GM21423 (cell line): ENCODE data around the gene FAM174B.

Source experiments
- ATAC-seq: cut with Tn5 transposase; IDR thresholded peaks from one replicate; pipeline ENCODE4 v1.9.1; 2021; ENCODE audit warnings: mild to moderate bottlenecking, moderate library complexity; ENCODE audit not compliant: unreplicated experiment

The FAM174B gene

DNA sequence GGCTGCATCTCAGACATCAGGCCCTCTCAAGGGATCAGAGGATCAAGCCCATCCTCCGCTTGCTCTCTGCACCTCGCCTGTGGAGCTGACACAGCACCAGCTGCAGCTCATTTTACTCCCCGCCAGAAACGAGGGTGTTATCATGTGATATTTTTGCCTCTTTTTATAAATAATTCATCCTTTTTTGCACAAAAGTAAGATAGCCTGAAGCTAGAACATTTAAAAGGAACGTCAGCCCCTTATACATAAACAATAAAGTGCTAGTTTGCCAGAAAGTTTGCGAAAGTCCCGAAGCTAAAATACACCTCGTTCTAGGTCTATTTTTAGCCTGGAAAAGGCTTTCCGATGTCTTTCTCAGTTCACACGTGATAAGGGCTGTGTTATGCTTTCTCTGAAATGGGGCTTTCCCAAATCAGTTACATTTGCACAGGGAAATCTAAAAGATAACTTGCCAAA lies 9.6 kb upstream of the FAM174B start:
- ATAC-seq = no peak

DNA sequence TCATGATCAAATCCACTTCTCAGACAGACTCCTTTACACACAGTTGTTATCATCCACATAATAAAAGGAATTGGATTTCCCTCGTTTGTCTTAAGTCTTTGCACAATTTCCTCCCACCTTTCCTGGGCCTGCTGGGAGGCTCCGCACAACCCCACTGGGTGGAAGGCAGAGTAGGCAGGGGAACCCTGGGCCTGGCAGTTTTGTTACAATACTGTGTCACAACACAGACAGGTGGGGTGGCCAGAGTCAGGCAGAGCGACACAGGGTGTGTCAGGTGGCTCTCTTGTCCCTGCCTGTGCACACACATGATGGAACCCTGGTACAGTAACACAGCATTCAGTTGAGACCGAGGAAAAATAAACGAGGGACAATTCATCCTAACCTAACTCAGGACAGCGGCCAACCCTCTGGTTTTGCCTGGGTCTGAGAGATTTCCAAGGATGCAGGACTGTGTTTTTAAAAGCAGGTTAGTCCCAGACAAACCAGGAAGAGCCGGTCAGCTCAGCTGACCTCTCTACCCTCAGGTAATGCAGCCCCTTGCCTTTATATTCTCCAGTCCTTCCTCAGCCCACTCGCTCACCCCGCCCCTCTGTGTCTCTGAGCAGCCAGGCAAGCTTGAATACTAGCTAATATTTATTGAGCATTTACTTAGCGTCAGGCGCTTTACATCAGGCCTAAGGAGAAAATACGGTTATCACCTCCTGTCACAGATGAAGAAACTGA lies 8.8 kb upstream of the FAM174B start:
- no peak for ATAC-seq

DNA sequence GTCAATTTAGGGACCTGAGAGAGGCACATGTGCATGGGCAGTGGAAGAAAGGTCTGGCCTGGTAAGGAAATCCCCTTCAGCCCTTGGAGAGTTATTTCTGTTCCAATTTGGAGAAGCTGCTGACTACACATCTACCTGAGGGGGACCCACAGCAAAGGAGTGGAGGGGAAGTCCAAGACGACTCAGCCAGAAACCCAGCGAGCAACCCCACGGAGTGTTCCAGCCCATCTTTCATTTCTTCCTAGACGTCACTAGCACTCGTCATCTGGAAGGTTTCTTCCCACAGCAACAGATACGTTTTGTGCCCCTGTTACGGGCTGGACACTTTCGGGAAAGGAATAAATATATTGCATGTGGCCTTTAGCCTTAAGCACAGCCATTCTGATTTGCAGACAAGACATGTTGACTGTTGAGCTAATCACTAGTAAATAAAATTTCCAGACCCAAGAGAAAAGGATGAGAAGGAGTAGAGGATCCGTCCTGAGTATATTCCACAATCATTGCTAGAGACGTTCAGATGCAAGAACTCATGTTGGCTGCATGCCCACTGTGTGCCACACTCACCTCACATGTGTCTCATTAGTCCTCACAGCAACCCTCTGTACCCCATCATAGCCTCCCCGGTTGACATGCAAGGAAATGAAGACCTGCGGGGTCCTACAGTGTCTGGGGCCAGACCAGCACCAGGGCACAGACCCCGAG lies 7.8 kb upstream of the FAM174B start:
- peak; percentile 67 for ATAC-seq

DNA sequence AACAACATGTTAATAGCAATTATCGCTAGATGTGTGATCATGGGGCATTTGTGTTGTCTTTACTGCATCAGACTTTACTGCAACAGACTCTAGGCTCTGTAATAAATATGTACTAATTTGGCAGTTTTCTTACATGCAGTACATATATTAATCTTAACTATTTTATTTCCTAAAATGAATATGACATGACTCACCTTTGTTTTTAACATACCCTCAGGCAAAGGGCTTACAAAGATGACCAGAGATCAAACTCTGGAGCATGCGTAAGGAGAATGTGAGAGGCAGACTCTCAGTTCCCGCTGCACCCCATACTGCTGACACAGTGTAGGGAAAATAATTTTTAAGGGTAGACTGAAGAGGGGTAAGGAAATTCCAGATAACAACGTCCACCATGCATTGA lies 7.2 kb upstream of the FAM174B start:
- ATAC-seq = peak; percentile 6

DNA sequence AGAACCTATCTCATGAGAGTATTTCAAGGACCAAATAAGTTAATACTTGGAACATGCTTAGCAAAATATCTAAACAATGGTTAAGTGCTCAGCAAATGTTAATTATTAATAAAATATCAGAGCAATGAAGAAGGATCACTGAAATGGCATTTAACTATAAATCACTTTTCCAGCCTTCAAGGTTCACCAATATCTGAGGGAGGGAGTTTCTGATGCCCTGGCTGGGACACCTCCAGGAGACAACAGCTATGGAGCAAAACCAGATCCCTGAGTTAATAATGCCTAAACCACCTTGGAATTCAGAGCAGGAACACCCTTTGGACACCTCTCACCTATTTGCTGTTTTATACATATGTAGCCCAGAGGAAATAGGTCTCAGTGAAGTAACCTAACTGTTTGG lies 6.4 kb upstream of the FAM174B start:
- no peak for ATAC-seq

DNA sequence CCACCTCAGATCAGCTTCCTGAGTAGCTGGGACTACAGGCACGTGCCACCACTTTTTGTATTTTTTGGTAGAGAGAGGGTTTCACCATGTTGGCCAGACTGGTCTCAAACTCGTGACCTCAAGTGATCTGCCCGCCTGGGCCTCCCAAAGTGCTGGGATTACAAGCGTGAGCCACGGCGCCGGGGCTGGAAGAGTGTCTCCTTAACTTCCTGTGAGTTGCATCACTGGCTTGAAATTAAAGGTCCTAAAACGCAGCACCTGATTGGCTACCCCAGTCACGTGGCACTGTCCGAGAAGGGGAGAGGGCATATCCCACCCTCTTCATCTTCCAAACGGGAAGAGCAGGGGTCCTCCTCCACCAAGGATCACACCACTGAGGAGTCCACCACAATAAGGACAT lies 5.5 kb upstream of the FAM174B start:
- ATAC-seq = no peak

DNA sequence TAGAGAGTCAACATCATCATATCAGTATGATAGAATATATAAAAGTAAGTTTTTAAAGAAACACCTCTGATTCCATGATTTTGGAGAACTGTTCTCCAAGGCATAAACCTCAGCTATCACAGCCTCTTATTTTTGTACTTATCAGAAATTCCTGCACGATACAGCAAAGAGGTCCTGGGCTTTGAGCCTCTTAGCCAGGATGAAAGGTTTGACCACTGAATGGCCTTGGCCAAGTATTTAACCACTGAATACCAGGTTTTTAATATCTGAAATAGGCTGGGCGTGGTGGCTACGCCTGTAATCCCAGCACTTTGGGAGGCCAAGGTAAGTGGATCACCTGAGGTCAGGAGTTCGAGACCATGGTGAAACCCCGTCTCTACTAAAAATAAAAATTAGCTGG lies 1.9 kb upstream of the FAM174B start:
- no peak for ATAC-seq

DNA sequence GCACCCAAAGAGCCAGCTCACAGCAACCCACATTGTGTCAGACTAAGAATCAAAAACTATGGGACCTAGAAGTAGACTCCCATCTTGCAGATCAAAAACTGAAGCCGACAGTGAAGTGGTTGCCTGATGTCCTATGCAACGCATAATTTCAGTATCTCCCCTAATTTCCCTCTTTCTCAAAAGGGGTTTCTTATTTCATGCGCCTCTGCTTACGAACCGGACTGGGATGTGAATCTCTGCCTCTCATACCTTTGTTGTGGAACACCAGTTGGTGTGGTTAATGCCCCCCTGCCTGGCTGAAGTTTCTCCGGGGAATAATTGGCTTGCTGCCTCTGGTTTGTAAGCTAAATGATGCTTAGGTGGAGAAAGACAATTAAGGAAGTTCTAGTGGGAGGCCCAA lies 514 bp upstream of the FAM174B start:
- no peak for ATAC-seq

DNA sequence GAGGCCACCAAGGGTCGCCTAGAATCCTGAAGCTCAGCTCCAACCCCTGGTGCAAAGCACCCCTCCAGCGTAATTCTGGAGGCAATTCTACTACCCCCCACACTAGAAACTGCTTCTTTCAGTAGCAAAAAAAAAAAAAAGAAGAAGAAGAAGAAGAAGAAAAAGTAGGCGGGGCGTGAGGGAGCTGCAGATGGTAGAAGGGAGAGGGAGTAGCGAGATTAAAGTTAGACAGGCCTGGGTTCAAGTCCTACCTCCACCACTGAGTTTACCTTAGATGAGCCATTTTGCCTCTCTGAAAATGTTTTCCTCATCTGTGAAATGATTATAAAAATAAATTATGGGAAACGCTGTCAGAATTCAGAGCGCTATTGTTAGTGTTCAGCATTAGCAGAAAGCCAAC lies 913 bp downstream of the FAM174B start:
- ATAC-seq = no peak

DNA sequence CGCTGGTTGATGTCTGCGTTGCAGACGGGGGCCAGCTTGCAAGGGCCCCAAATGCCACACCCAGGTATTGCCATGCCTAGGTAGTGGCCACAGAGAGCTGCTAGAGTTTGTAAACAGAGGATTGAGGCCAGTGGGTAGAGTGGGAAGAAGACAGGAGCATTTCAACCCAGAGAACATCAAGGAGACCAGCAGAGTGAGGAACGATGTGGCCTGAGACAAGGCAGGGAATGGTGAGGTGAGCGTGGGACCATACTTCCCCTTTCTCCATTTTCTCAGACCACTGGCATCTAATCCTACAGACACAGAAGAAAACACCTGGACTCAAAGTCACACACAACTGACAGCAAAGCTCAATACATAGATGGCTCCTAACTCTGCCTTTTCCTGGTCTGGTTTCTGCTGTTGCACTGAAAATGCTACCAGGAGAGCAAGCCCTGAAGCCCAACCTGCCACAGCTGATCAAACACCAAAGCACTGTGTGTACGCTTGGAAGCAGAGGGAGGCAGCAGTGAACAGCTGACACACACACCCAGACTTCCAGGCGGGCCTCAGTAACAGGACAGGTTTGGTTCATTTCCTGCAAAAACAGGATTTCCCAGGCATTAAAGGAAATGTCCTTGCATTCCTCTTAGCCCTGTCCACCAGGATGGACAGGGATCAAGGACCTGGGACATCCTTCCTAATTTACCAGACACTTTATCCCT lies 1.6 kb downstream of the FAM174B start:
- no peak for ATAC-seq

DNA sequence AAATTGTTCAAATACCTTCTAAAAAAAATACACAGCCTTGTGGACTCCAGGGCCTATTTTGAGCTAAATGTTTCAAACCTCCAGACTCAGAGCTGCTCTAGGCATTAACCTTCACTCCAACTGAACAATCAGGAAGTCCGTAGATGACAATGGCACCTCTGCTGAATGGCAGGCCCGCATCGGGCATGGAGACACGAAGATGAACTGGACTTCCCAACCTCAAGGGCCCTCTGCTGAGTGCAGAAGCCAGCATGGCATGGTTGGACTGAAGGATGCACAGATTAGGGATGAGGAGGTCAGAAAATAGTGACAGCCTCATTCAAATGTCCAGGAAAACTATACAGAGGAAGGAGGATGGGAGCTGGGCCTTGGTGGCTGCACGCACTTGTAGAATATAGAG lies 2.2 kb downstream of the FAM174B start:
- no peak for ATAC-seq

DNA sequence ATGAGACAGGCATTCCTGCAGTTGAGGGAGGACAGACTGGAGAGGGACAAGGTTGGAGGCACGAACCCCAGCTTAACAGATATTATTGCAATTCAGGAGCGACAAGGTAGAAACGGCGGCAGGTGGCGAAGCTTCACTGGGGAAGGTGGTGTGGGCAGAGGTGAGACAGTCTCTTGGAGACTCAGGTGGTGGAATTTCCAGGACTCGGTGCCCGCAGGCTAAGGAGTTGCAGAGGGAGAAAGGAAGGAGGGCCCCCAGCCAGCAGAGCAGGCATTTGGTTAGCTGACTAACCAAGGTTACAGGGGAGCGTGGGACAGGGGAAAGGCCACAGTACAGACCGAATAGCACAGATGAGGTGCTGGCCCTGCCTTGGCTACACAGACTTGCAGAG lies 3.0 kb downstream of the FAM174B start:
- no peak for ATAC-seq

DNA sequence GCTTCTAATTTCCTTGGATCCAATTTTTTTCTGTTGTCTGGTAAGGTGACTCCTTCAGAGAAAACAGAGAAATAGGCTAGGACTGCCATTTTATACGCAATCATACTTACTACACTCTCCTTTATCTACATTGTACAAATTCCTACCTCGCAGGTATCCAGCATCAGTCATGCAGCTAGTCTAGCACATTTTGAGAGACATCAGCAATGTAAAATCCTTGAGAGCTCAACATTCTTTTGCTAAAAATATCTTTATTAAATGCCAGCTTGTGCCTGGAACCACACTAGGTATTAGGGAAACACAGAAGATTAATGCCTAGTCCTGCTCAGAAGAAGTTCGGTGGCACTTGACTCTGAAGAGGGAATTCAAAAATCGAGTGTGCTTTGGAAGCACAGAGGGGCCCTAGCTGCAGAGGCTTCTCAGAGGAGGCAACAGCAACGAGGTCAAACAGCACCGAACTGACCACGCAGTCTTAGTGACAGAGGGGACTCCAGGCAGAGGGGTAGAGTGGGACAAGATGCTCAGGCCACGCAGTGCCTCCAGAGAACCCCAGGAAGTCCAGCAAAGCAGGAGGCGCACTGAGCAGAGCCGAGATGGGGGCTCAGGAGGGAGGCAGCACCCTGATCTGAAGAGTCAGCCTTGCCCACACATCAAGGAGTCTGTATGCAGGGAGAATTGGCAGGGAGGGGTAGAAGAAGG lies 3.5 kb downstream of the FAM174B start:
- no peak for ATAC-seq

DNA sequence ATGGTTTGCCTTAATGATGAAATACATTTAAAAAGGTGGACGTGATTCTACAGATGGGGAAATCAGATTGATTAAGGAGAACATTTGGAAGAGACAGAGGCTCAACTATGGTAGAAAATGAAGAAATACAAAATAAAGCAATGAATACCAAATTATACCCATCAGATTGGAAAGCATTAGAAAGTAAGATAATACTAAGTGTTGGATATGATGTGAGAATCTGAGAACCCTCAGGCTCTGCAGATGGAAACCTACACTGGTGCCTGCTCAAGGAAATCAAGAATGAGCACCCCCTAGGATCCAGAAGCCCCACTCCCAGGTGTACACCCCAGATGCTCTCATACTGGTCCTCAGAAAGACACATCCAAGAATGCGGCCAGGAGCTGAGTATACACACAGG lies 4.6 kb downstream of the FAM174B start:
- ATAC-seq = no peak

DNA sequence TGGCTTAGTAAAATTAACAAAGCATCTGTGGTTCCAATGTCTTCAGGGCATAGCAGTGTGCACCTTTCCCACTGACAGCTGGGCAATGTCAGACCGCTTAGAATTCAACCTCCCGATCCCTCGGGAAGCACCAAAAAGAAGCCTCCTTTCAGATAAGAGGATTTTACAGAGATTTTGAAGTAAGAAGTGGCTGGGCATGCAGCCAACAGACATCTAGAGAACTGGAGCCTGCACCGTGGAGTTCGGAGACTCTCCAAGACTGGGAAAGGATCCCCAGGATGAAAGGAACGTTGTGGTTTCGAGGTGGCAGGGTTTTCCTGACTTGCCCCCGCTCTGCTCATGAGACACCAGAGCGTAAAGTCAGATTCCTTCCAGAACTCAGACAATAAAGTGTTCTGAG lies 5.3 kb downstream of the FAM174B start:
- ATAC-seq = no peak

DNA sequence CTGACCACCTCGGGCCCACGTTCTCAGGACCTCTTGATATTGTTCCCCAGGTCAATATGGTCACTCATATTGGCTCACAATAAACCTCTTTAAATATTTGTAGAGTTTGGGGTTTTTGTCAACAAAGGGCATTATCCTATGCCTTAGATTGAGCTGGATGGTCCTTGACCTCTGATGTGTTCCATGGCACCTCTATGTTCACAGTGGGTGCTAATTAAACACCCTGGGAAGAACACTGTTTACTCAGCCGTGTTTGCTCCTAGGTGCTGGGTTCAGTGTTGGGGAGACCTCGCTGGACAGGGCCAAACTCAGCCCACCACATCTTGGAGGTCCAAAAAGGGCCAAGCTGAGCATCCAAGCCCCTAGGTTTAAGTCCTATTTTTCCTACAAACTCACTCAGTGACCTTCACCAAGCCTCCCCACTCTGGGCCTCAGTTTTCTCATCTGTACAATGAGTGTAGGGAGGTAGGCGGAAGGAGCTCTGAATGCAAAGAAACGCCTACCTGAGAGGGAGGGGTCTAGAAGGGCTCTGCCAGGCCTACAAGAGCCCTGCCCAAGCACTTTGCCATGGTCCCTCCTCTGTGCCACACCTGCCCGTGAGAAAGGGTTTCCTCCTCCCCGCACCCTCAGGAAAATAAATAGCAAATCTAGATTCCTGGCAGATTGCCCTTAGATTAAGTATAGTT lies 7.2 kb downstream of the FAM174B start:
- ATAC-seq = no peak

DNA sequence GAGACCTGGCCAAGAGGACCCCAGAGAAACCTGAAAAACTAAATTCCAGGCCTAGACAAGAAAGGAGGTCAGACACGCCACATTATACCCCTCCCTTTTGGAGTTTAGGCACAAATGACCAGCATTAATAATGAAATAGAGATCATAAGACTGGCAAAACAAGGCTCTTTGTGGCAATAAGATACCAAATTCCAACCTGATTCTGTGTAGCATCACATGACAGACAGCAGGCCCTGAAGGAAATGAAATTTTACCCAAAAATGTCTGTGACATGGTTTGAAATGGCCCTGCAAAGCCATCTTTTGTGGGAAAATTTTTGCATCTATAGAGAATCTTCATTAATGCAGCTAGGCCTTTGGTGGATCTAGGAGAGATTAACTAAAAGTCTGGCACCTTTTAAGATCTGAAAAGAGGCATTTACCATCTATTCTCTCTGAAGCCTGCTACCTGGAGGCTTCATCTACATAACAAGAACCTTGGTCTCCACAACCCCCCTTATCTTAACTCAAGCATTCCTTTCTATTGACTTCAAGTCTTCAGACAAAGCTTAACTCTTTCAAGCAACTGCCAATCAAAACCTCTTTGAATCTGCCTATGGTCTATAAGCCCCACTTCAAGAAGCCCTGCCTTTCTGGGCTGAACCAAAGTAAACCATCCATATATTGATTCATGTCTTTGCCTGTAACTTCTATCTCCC lies 8.0 kb downstream of the FAM174B start:
- ATAC-seq = no peak

DNA sequence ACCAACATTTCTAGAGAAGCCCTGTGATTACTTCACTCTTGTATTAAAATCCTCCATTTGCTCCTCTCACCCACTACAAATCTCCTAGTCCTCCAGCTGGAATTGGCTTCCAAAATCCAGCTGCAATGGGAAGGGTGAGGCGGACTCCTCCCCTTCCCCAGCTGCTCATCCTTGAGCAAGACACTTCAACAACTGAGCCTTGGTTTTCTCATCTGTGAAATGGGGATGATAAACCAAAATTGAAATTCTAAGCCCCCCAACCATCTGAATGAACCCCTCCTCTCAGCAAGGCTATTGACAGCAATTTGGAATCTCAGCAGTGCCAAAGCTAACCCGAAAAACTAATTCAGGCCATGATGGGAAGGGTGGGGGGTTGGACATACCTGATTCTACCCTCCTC lies 9.4 kb downstream of the FAM174B start:
- ATAC-seq = no peak

DNA sequence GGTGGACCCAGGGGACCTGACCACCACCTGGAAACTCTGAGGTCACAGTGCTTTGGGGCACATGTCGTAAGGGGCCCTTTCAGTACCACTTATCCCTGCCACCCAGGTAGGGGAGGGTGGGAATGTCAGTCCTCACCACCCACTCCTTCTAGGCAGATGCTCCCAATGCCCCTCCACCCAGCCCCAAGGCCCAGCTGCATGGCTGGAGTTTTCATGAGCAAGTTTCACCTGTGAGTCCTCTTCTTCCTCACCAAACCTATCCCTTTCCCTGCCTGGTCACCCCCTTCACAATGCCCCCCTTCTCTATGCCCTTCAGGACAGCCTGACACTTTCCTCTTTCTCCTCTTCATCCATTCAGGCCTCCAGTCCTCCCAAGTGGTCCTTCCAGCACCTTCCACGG lies 9.8 kb downstream of the FAM174B start:
- no peak for ATAC-seq

DNA sequence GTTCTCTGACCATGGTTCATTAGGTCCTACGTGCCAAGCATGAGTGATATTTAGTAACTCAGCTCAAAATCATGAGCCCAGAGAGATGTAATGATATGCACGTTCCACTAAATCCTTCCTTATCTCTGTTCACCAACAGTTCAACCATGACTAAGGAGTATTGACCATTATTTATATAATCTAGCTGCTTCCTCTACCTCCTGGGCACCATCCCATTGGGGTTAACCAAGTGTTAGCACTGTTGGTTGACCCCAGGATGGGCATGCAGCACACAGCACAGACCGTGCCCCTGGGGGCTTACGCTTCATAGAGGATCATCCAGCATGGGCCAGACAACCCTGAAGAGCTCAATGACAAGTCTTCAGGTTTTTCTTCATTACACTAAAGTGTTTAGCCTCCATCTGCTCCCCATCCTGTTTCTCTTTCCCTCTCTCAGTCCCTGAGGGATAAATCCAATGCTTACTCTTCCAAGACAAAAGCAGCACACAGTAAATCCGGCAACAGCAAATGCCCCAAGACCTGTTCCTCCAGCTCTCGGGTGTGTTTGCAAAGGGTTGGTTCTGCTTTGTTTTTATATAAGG lies 10.4 kb downstream of the FAM174B start:
- ATAC-seq = no peak
